ENCODE results near the gene E4F1. TPM values are rescaled to one million over a fixed set of nuclear protein-coding genes. Genes with fewer than 3 reads are reported as not detected.

The E4F1 gene
- total and polyA plus RNA-seq, 2 donors from 2014 or later: 13.6 to 26.0 TPM

- Histone ChIP-seq H3K4me1 (ENCODE audit: control insufficient read depth in 2 of 3, insufficient read depth in 2 of 3, low read depth in 1 of 3, low read length in 3 of 3) (no peaks in the 10 kb centered on the region), H3K36me3 (ENCODE audit: control insufficient read depth in 2 of 3, insufficient read depth in 3 of 3, low read length in 3 of 3) (peaks cover 0 to 10% (median 9%) of the 10 kb centered on the region in 3 donors), H3K4me3 (ENCODE audit: low read length in 3 of 3) (no peak overlapping the region), H3K27ac (ENCODE audit: low read depth in 2 of 2, low read length in 2 of 2) (no peak overlapping the region), H3K27me3 (ENCODE audit: control insufficient read depth, insufficient read depth, low read length) (no peaks in the 10 kb centered on the region), H3K9me3 (ENCODE audit: control insufficient read depth in 2 of 3, insufficient read depth in 1 of 3, low read length in 3 of 3) (no peaks in the 10 kb centered on the region), H3K9ac (ENCODE audit: low read length in 3 of 3) (no peak overlapping the region)
- FAIRE-seq (no peak), DNase-seq (no peak)
- TF ChIP-seq CTCF (IDR thresholded peaks at IDR 0.05; ENCODE audit: borderline replicate concordance, extremely low read depth, insufficient read depth): no peak
- intact Hi-C loops (cut with DNase I): no loop called here
These were observed 44.3 kb upstream of the E4F1 start for GRCh38 chr16:2179107-2179501.

GRCh38 chr16:2179576-2179975, 43.8 kb upstream of the E4F1 start:
- H3K36me3 ChIP-seq (ENCODE audit: control insufficient read depth in 2 of 3, insufficient read depth in 3 of 3, low read length in 3 of 3): peaks cover 0 to 7% (median 6%) of the 10 kb centered on the region in 3 donors
- no peak for TF ChIP-seq CTCF (IDR thresholded peaks at IDR 0.05; ENCODE audit: borderline replicate concordance, extremely low read depth, insufficient read depth)
- H3K27me3 ChIP-seq (ENCODE audit: control insufficient read depth, insufficient read depth, low read length): no peaks in the 10 kb centered on the region
- no peak overlapping the region for H3K27ac ChIP-seq (ENCODE audit: low read depth in 2 of 2, low read length in 2 of 2)
- intact Hi-C loops (cut with DNase I): no loop called here
- no peak for DNase-seq
- no peak for FAIRE-seq
- no peak overlapping the region for H3K9ac ChIP-seq (ENCODE audit: low read length in 3 of 3)
- no peaks in the 10 kb centered on the region for H3K9me3 ChIP-seq (ENCODE audit: control insufficient read depth in 2 of 3, insufficient read depth in 1 of 3, low read length in 3 of 3)
- H3K4me1 ChIP-seq (ENCODE audit: control insufficient read depth in 2 of 3, insufficient read depth in 2 of 3, low read depth in 1 of 3, low read length in 3 of 3): no peaks in the 10 kb centered on the region
- H3K4me3 ChIP-seq (ENCODE audit: low read length in 3 of 3): no peak overlapping the region

GRCh38 chr16:2180461-2180860, 42.9 kb upstream of the E4F1 start:
- no peak for DNase-seq
- Histone ChIP-seq H3K27me3 (ENCODE audit: control insufficient read depth, insufficient read depth, low read length) (no peaks in the 10 kb centered on the region), H3K9ac (ENCODE audit: low read length in 3 of 3) (no peak overlapping the region), H3K36me3 (ENCODE audit: control insufficient read depth in 2 of 3, insufficient read depth in 3 of 3, low read length in 3 of 3) (peaks cover 0 to 3% (median 2%) of the 10 kb centered on the region in 3 donors), H3K4me3 (ENCODE audit: low read length in 3 of 3) (no peak overlapping the region), H3K4me1 (ENCODE audit: control insufficient read depth in 2 of 3, insufficient read depth in 2 of 3, low read depth in 1 of 3, low read length in 3 of 3) (no peaks in the 10 kb centered on the region), H3K9me3 (ENCODE audit: control insufficient read depth in 2 of 3, insufficient read depth in 1 of 3, low read length in 3 of 3) (no peaks in the 10 kb centered on the region), H3K27ac (ENCODE audit: low read depth in 2 of 2, low read length in 2 of 2) (no peak overlapping the region)
- no peak for TF ChIP-seq CTCF (IDR thresholded peaks at IDR 0.05; ENCODE audit: borderline replicate concordance, extremely low read depth, insufficient read depth)
- FAIRE-seq: no peak
- intact Hi-C loops (cut with DNase I): no loop called here

Data from kidney (tissue), 14 donors.